Gastrocnemius medialis (tissue), 4 donors: ENCODE results near the gene PRKCA.

ENCODE experiments used
- CTCF ChIP-seq, 5 experiments: fragments of 450-650 bp in 3 of 5; fragments of 200-600 bp in 2 of 5; sonication (generic) in 2 of 5; IDR thresholded peaks in 4 of 5; conservative IDR thresholded peaks in 1 of 5; 1 replicate in 4 of 5; 2 replicates in 1 of 5; pipeline ENCODE4 v1.5.1; 2016 to 2019; ENCODE audit warnings: antibody characterized with exemption in 5 of 5, mild to moderate bottlenecking in 3 of 5, moderate library complexity in 3 of 5
- POLR2A ChIP-seq, 2 donors: fragments of 450-650 bp; IDR thresholded peaks; one replicate each; pipeline ENCODE4 v1.6.1; 2017; ENCODE audit warnings: antibody characterized with exemption in 2 of 2, mild to moderate bottlenecking in 2 of 2, moderate library complexity in 2 of 2

DNA sequence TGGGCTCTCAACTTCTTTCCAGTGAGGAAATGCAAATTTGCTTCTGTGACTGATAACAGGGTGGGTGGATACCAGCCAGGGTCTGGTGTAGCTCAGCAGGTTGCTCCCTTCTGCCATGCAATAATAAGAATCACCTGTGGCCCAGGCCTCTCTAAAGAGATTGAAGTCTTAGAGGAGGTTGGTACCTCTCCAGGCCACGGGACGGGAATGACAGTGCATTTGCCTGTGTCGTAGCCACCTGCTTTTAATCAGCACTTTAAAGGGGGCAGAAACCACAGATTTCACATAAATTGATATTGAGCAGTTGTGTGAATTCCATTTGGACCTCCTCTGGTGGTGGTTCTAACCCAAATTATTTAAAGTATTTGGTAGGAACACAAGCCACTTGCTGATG is 246.9 kb downstream of the PRKCA start:
- no peak for TF ChIP-seq POLR2A (IDR thresholded peaks at IDR 0.05)
- TF ChIP-seq CTCF (IDR thresholded peaks at IDR 0.05 in 4 of 5, conservative IDR thresholded peaks at IDR 0.05 in 1 of 5) = no peak
